GM19467 (cell line): ENCODE results near the gene PPM1G.

Experiments
- ATAC-seq: cut with Tn5 transposase; IDR thresholded peaks from one replicate; pipeline ENCODE4 v1.9.1; 2021; ENCODE audit warnings: mild to moderate bottlenecking, moderate library complexity; ENCODE audit not compliant: unreplicated experiment

PPM1G gene

GRCh38 chr2:27336173-27336572, 73.2 kb downstream of the PPM1G start:
- no peak for ATAC-seq

DNA sequence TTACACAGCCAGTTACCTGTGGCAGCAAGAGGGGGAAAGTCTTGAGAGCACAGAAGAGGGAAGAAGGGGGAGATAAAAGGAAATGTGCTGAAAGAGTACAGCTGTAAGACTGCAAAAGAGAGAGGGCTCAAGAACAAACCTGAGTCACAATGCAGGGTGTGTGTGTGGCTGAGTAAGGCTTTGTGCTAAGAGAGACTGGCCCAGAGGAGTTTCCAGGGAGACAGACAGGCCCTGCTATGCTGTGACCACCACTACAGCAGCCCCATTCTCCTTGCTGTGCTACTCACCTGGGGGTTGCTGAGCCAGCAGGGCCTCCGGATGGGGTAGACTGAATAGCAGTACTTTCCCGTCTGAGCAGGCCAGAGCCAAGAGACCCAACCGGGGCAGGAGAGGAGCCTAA, 74.1 kb downstream of the PPM1G start:
- no peak for ATAC-seq
